NCI-H748 (cell line): Measurements from ENCODE around the gene BABAM1.

Experiments
- DNase-seq: peaks from one replicate; lab custom pipeline; 2025; ENCODE audit not compliant: unreplicated experiment; lab: John Stamatoyannopoulos, UW

The BABAM1 gene

GRCh38 chr19:17243211-17243829, 23.9 kb upstream of the BABAM1 start:
- no peak for DNase-seq

GRCh38 chr19:17243830-17244617, 23.2 kb upstream of the BABAM1 start:
- DNase-seq: peak; percentile 21

GRCh38 chr19:17244618-17245534, 22.4 kb upstream of the BABAM1 start:
- peak; percentile 13 for DNase-seq

GRCh38 chr19:17245535-17245984, 21.7 kb upstream of the BABAM1 start, which contains the start of gene NR2F6:
TSS of gene NR2F6 (minus strand) at chr19:17245919. CDS start at chr19:17245220, 699 bp downstream.
- no peak for DNase-seq

- peak; percentile 59 for DNase-seq
Measured at GRCh38 chr19:17246681-17247425, 20.4 kb upstream of the BABAM1 start.

- peak; percentile 19 for DNase-seq
Measured at GRCh38 chr19:17248011-17248776, 19.0 kb upstream of the BABAM1 start.

GRCh38 chr19:17249887-17250548, 17.2 kb upstream of the BABAM1 start:
- DNase-seq: no peak

- no peak for DNase-seq
Measured at GRCh38 chr19:17254636-17255035, 12.6 kb upstream of the BABAM1 start.

- DNase-seq: peak; percentile 10
Measured at GRCh38 chr19:17255150-17255621, 12.1 kb upstream of the BABAM1 start.

- no peak for DNase-seq
Measured at GRCh38 chr19:17256130-17256529, 11.1 kb upstream of the BABAM1 start.

- DNase-seq: no peak
Measured at GRCh38 chr19:17259118-17259780, 8.0 kb upstream of the BABAM1 start.

GRCh38 chr19:17259934-17260333, 7.3 kb upstream of the BABAM1 start:
- no peak for DNase-seq

- DNase-seq: peak; percentile 81
Measured at GRCh38 chr19:17260842-17261325, 6.4 kb upstream of the BABAM1 start.

- no peak for DNase-seq
Measured at GRCh38 chr19:17262557-17262956, 4.7 kb upstream of the BABAM1 start.

GRCh38 chr19:17263712-17264640, 3.3 kb upstream of the BABAM1 start:
- no peak for DNase-seq

GRCh38 chr19:17264641-17264979, 2.6 kb upstream of the BABAM1 start, which contains the start of gene USHBP1:
TSS of gene USHBP1 (minus strand) at chr19:17264745. CDS start at chr19:17264299, 446 bp downstream.
- no peak for DNase-seq

GRCh38 chr19:17266026-17266425, 1.2 kb upstream of the BABAM1 start:
- DNase-seq: no peak
